ENCODE data around the gene ROR1.
"Not testable (repeated sequence)": the region's sequence is repeated elsewhere in the genome, so short reads cannot be mapped to it uniquely, and the experiment has no call there.

The ROR1 gene

DNA sequence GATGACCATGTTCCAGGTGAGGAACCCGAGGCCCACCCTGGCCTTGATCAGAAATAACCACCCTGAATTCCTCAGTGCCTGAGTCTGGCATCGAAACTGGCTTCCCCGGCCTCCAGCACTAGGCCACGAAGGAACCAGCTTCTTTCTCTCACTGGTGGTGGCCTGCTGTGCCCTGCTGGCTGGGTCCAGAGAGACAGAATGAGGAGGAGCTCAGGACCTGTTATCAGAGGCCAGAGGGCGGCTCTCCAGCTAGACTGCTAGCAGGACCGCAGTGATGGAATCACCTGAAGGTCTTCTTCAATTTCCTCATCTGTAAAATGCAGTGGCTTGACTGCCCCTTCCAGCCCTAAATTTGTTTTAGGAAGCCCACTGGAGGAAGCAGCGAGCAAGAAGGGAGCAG lies 20.5 kb downstream of the ROR1 start:
- no peak for DNase-seq

- DNase-seq: no peak
These were observed 21.1 kb downstream of the ROR1 start for GRCh38 chr1:63794939-63795378.

- DNase-seq: no peak
These were observed 21.6 kb downstream of the ROR1 start for GRCh38 chr1:63795455-63795854.

DNA sequence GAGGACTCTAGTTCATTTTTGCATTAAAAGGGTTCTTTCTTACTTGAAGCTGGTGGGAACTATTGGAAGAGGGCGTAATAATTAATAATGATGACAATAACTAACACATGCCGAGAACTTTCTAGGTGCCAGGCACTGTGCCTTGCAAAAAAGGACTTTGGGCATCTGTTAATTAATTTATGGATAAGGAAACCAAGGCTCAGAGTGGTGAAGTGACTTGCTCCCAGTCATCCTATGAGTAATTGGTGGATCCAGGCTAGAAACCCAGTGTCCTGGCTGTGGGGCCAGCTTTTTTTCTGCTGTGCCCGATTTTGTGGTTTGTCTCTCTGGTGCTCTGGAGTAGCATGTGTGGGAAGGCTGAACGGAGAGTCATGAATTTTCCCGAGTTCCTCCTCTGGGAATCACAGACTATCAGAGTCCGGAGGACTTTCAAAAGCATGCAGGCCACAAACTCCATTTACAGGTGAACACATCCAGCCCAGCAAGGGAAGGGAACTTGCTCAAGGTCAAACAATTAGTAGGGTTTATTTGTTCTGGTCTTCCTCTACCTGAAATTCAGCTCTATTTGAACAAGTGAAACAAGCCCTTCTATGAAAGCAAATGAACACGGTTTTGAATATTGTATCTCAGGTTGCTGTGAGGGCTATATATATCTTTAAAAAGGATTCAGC lies 23.4 kb downstream of the ROR1 start:
- no peak for DNase-seq

DNA sequence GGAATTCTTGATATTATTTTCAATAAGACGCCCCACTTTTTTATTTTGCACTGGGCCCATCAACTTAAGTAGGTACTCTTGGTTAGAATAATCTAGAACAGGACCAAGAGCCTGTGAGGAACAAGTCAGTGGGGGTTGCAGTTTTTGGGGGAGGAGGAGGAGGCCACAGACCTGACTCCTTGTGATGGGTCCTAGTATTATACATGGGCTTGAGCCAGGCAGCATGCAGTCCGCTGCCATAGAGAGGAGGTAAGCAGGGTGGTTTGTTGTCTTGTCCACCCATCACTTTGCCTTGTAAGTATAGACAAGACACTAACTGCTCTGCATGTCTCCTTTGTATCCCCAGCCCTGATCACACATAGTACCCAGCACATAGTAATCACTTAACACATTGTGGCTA lies 24.5 kb downstream of the ROR1 start:
- DNase-seq: no peak

GRCh38 chr1:63799307-63799706 lies 25.5 kb downstream of the ROR1 start:
- no peak for DNase-seq

- no peak for DNase-seq
These were observed 26.0 kb downstream of the ROR1 start for GRCh38 chr1:63799820-63800219.

- DNase-seq: no peak
These were observed 28.3 kb downstream of the ROR1 start for GRCh38 chr1:63802109-63802508.

- no peak for DNase-seq
These were observed 31.1 kb downstream of the ROR1 start for GRCh38 chr1:63804829-63805484.

DNA sequence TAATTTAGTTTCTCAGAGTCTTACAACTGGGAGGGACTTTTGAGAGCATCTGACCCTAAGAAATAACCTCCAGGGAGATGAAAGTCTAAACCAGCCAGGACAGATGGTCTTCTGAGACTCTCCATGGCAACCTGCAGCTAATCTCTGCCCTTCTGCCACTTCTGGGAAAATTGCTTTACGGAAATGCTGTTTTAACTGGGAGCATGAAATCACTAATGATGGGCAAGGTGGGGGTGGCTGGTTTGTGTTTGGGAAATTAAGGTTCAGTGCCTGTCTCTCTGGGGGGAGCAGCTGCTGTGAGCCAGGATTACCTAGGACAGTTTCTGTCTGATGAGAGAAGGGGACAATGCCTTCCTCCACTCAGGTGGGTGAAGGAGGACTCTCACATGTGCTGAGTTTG lies 33.2 kb downstream of the ROR1 start:
- peak; percentile 97 for DNase-seq

DNA sequence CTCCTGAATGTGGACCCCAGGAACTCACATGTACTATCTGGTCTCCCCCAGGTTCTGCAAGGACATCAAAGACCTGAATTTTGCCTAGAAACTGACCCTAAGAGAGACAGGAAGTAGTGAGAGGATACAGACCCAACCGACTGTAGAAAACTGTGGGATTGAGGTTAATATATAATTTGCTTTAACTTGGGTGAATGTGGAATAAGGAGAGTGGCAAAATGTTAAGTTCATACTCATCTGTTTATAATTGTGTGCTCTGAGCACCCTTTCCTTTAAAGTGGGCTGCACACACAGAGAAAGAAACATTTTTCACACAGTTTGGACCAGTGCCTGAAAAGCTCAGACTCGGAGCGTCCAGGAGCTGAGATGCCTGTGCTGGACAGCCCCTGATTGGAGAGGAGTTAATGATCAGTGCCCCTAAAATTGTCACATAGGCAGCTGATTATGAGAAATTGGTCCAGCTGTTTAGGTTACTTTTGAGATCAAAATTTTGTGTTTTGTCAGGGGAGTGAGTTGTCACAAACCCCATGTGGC lies 37.2 kb downstream of the ROR1 start:
- no peak for DNase-seq

DNA sequence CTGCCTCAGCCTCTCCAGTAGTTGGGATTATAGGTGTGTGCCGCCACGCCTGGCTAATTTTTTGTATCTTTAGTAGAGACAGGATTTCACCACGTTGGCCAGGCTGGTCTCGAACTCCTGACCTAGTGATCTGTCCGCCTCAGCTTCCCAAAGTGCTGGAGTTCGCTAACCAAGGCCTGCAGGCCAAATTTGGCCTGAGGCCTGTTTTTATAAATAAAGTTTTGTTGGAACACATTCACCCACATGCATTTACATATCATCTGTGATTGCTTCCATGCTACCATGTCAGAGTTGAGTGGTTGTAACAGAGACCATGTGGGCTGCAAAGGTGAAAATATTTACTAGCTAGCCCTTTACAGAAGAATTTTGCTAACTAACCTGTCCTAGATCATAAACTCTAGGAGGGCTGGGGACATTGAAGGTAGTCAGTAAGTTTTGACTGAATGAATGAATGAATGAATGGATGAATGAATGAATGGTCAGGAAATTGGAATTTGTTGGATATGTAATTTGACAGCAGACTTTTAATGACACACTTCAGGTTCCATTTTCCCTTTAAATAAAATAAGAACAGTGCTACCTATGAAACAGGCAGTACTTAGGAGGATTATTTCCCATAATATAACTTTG lies 38.4 kb downstream of the ROR1 start:
- no peak for DNase-seq

DNA sequence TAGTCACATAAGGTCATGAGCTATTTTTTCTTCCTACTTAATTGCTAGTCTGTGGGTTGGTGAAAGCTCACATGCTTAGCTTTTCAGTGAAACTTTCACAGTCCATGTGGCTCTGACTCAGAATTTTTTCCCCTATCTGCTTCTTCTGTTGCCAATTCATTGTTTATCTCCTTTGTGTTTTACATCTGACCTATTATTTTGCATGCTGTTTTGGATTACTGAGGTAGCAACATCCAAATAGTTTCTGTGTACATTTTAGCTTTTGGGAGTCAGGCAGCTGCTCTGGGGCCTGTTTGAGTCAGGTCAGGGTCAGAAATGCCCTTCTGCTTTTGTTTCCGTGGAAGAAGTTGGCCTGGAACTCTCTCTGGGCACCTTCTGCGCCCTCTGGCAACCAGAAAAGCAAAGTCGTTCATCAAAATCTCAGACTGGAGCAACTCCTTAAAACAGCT lies 40.0 kb downstream of the ROR1 start:
- no peak for DNase-seq

- DNase-seq: not testable (repeated sequence)
These were observed 42.5 kb downstream of the ROR1 start for GRCh38 chr1:63816217-63816815.

DNA sequence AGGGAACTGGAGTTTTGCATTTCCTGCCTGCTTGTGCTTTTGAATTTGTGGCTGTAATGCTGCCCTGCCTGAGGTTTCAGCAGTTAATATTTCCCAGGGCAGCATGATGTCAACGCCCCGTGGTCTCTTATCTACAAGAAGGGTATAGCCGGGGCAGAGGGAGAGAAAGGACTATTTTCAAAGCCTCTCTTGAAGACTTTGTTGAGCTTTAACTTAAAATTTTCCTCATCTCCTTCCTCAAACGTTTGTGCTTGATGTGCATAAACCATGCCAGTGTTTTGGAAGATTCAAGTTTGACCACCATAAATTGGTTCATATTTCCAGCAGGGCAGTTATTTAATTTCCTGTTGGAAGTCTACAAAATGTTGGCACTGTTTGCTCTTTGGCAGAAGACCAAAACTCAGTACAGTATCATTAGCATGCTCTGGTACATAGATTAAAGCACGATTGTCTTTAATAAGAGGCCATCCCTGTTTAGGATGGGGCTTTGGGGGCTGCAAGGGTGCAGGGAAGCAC lies 43.4 kb downstream of the ROR1 start:
- peak; percentile 53 for DNase-seq

GRCh38 chr1:63817700-63818099 lies 43.9 kb downstream of the ROR1 start:
- no peak for DNase-seq

DNA sequence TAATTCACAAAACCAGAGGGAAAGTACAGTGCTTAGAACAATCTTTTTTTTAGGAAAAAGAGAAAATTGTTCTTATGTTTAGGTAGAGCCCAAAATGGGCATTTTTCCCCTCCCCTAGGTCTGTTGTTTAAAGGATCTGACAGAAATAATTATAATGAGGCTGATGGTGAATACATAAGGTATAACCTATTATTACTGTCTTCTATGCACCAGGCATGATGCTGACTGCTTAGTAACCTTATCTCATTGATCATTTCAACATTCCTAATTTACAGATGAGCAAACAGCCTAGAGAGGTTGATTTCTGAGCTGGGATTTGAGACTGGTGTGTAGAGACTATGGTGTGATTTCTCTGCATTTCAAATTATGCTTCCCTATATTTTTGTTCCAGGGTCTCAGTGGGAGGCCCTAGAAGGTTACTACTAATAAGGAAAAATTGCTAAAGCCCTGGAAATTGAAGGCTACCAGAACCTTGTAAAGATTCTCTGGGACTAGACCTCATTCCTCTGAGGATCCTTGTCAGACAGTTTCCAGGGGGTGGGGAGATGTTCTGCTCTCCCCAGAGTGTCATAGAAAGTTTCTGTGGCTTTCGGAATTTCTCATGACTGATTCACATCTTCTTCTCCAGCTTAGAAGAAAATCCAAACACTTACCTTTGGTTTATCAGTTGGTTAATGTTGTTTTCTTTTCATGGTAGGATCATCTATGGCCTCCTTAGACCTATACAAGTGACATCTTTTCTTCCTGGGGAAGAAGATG lies 44.9 kb downstream of the ROR1 start:
- no peak for DNase-seq

- DNase-seq: no peak
These were observed 46.0 kb downstream of the ROR1 start for GRCh38 chr1:63819795-63820194.

DNA sequence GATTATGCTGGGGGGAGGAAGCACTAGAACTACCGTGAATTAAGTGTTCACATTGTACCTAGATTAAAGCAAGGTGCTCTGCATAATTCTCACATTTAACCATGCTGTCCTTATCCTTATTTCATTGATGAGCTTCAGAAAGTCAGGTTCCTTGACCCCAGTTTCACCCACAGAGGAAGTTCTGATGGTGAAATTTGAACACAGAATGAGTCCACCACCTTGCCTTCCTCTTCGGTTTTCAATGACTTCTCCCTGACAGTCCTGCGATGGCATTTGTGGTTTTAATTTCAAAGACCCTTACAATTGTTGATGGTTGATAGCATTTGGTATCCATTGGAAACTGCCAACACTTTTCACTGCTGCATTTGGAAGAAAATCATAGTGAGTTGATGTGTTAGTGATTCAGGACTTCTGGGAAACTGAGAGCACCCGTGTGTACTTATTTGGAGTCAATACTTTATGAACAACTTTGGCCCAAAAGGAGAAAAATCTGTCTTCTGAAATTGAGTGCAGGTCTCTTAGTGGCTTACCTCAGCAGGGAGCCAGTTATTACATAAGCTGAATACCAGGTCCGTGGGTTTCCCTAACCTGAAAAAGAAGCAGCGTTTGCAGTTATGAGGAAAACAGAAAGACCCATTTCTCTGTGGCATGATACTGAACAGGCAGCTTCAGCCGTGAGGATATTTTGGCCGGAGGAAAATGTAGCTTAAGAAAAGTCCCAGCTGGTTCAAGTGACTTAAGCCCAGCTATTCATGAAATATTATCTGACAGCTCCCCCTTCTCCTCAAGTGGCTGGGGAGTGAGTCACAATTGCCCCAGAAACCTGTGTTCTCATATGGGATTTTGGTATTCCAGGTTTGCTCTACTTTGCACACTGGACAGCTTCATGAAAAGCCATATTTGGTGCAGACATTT lies 47.5 kb downstream of the ROR1 start:
- DNase-seq: no peak

DNA sequence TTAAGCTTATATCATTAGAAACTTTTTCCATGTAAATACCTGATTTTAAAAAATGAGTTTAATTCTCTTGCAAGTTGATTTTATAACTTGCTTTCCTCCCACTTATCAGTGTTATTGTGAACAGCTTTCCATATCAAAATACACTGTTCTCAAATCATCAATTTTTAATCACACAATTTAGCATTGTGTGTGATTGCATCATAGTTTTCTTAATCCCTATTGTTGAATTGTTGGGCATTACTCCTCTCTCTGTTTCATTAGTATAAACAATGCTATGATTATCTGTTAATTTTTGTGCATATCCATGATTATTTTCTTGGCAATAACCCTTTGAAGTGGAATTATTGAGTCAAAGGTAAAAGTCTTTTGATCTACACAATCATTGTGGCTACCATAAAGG lies 48.7 kb downstream of the ROR1 start:
- no peak for DNase-seq

- DNase-seq: no peak
These were observed 50.6 kb downstream of the ROR1 start for GRCh38 chr1:63824451-63824850.
